Cardiac muscle cell (in vitro differentiated cells and primary cell): ENCODE data around the gene CCT7. TPM values are rescaled to one million over a fixed set of nuclear protein-coding genes. Genes with fewer than 3 reads are reported as not detected.

ENCODE experiments used
- DNase-seq, 2 donors: peaks; one replicate each; pipeline versions ENCODE4 v3.0.0 to v3.0.0-alpha.2; 2010 to 2017; ENCODE audit warnings: low read depth in 1 of 2, low spot score in 1 of 2
- H3K27ac ChIP-seq: fragments of 200-600 bp; sonication (generic); 2 replicates; pipeline ENCODE4 v1.5.1; 2016
- H3K27me3 ChIP-seq: fragments of 200-600 bp; sonication (generic); 2 replicates; pipeline ENCODE4 v1.6.0; 2016; ENCODE audit warnings: control low read depth
- H3K36me3 ChIP-seq: fragments of 200-600 bp; sonication (generic); 2 replicates; pipeline ENCODE4 v1.5.1; 2016; ENCODE audit warnings: control low read depth
- H3K4me1 ChIP-seq: fragments of 200-600 bp; sonication (generic); 2 replicates; pipeline ENCODE4 v1.8.1; 2017; ENCODE audit warnings: low read depth, mild to moderate bottlenecking, mixed run types
- H3K4me3 ChIP-seq: fragments of 200-600 bp; sonication (generic); 2 replicates; pipeline ENCODE4 v1.5.1; 2016; ENCODE audit warnings: mild to moderate bottlenecking
- H3K9me3 ChIP-seq: fragments of 200-600 bp; sonication (generic); 2 replicates; pipeline ENCODE4 v1.5.1; 2017; ENCODE audit warnings: low read depth, mild to moderate bottlenecking, control low read depth
- polyA plus RNA-seq: library from polyadenylated mRNA; unstranded; fragments of >200 nt; fragmentation: Nextera tagmentation; extraction: Ambion mirVana; gene quantifications from 2 replicates; pipeline ENCODE4 v1.2.1, GENCODE V29; 2016
- total RNA-seq: library from RNA; depleted of rRNA; stranded (reverse); fragments of >200 nt; gene quantifications from 2 replicates; pipeline ENCODE4 v1.2.3, GENCODE V29; 2016
- TF ChIP-seq, protein P1 (sequence below): IDR thresholded peaks from 2 replicates; pipeline ENCODE4 v1.5.1; 2012; ENCODE audit warnings: low read depth, mild to moderate bottlenecking, low read length

CCT7 gene
- total and polyA plus RNA-seq, 2 experiments from 2014 or later: 370 to 384 TPM

- H3K4me1 ChIP-seq: no peaks in the 10 kb centered on the region
- DNase-seq: peak; percentile 25 to 28
- TF ChIP-seq, protein P1, sequence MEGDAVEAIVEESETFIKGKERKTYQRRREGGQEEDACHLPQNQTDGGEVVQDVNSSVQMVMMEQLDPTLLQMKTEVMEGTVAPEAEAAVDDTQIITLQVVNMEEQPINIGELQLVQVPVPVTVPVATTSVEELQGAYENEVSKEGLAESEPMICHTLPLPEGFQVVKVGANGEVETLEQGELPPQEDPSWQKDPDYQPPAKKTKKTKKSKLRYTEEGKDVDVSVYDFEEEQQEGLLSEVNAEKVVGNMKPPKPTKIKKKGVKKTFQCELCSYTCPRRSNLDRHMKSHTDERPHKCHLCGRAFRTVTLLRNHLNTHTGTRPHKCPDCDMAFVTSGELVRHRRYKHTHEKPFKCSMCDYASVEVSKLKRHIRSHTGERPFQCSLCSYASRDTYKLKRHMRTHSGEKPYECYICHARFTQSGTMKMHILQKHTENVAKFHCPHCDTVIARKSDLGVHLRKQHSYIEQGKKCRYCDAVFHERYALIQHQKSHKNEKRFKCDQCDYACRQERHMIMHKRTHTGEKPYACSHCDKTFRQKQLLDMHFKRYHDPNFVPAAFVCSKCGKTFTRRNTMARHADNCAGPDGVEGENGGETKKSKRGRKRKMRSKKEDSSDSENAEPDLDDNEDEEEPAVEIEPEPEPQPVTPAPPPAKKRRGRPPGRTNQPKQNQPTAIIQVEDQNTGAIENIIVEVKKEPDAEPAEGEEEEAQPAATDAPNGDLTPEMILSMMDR: no peak
- no peaks in the 10 kb centered on the region for H3K36me3 ChIP-seq
- H3K27me3 ChIP-seq: peaks cover 95% of the 10 kb centered on the region
- no peak within 1 kb of the TSS for H3K27ac ChIP-seq
- no peak within 1 kb of the TSS for H3K4me3 ChIP-seq
- no peaks in the 10 kb centered on the region for H3K9me3 ChIP-seq
Observed at GRCh38 chr2:73202156-73203054, 31.7 kb upstream of the CCT7 start, which contains the start of gene NOTO. Gene NOTO (plus strand): TSS chr2:73202574. CDS start chr2:73202667, 93 bp downstream.

GRCh38 chr2:73203055-73203681, 30.9 kb upstream of the CCT7 start:
- Histone ChIP-seq H3K36me3 (no peaks in the 10 kb centered on the region), H3K4me1 (no peaks in the 10 kb centered on the region), H3K27me3 (peaks cover 94% of the 10 kb centered on the region), H3K9me3 (no peaks in the 10 kb centered on the region), H3K27ac (no peak overlapping the region), H3K4me3 (no peak overlapping the region)
- TF ChIP-seq, protein P1: no peak
- DNase-seq: peak; percentile 23 to 34

- Histone ChIP-seq H3K27me3 (peaks cover 83% of the 10 kb centered on the region), H3K4me1 (no peaks in the 10 kb centered on the region), H3K9me3 (no peaks in the 10 kb centered on the region), H3K4me3 (no peak overlapping the region), H3K36me3 (no peaks in the 10 kb centered on the region), H3K27ac (no peak overlapping the region)
- TF ChIP-seq, protein P1: no peak
- no peak for DNase-seq
Observed at GRCh38 chr2:73205611-73206010, 28.5 kb upstream of the CCT7 start.

- Histone ChIP-seq H3K9me3 (no peaks in the 10 kb centered on the region), H3K27me3 (peaks cover 59% of the 10 kb centered on the region), H3K4me1 (no peaks in the 10 kb centered on the region), H3K27ac (no peak overlapping the region), H3K36me3 (no peaks in the 10 kb centered on the region), H3K4me3 (no peak overlapping the region)
- no peak for DNase-seq
- TF ChIP-seq, protein P1: no peak
Observed at GRCh38 chr2:73208258-73208657, 25.9 kb upstream of the CCT7 start.

DNA sequence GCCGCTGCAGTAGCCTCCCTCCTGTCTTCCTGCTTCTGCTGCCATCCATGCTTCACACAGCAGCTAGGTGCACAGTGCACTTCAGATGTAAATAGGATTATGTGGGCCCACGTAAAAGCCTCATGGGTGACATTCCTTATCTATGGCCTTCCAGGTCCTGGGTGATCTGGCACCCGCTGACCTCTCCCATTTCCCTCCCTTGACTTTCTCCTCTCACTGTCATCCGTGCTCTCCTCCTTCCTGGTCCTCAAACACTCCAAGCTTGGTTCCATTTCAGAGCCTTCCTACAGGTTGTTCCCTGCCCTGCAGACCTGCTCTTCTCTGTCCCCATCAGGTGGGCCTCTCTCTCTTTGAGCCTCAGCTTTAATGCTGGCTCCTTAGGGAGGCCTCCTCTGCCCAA, 24.1 kb upstream of the CCT7 start:
- peaks cover 43% of the 10 kb centered on the region for H3K27me3 ChIP-seq
- TF ChIP-seq, protein P1: no peak
- H3K4me3 ChIP-seq: no peak overlapping the region
- no peaks in the 10 kb centered on the region for H3K9me3 ChIP-seq
- DNase-seq: no peak
- peaks cover 3% of the 10 kb centered on the region for H3K4me1 ChIP-seq
- H3K36me3 ChIP-seq: no peaks in the 10 kb centered on the region
- H3K27ac ChIP-seq: no peak overlapping the region
